GM21390 (cell line): ENCODE results near the gene NUTM2D.
"Not testable (repeated sequence)": the region's sequence is repeated elsewhere in the genome, so short reads cannot be mapped to it uniquely, and the experiment has no call there.

Experiments used
- ATAC-seq: cut with Tn5 transposase; IDR thresholded peaks from one replicate; pipeline ENCODE4 v1.9.1; 2021; ENCODE audit not compliant: unreplicated experiment

NUTM2D gene

DNA sequence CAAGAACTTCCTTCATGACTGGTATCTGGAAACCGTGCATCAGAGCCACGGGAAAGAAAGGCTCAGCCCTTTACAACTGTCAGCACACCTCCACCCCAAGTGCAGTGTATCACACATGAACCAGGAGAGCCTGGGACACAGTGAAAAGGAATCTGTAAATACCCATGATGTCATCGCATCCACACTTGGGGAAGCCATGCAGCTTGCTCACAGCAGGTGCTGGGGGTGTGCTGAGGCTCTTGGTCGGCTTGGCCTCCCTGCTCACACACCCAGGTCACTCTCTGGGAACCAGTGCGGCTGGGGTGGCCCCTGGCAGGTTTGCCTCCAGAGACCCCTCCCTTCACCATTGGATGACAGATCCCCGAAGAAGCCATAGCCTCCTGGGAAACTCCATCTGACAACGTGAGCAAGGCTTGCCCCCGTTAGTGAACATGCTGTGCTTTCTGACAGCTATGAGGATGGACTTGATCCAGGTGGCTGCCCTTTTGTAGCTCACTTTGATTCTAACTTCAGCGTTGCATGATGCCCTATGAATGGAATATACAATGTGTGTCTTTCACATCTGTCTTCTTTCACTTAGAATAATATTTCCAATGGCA, 12.1 kb downstream of the NUTM2D start:
- not testable (repeated sequence) for ATAC-seq

DNA sequence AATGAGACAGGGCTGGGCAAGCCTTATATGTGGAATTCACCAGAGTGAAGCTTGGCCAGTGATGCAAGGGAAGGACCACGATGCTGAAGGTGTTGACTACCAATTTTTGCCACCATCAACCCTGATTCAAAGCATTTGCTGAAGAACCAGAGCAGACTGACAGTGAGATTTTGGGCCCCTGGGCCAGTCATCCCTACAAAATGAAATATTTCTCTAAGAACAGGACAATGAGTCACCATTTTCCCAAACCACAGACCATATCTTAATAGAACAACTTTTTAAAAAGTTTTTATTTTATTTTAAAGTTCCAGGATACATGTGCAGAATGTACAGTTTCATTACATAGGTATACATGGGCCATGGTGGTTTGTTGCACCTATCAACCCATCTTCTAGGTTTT, 16.5 kb downstream of the NUTM2D start:
- ATAC-seq = not testable (repeated sequence)

DNA sequence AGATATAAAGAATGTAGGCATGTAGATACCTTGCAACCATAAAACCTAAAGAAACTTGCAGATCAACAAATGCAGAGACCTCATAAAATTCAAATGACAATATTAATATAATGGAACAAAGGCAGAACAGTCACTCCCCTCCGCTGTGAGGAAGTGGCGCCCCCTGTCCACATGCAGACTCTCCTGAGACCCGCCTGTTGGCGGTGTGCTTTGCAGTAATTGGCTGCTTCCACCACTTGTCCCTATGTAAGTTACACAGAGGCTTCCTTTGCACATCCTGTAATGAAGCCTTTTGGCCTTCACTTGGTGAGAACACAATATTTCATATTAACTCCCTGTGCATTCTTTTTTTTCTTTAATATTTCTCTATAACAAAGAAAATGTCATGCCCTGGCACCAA, 21.6 kb downstream of the NUTM2D start:
- ATAC-seq = not testable (repeated sequence)

DNA sequence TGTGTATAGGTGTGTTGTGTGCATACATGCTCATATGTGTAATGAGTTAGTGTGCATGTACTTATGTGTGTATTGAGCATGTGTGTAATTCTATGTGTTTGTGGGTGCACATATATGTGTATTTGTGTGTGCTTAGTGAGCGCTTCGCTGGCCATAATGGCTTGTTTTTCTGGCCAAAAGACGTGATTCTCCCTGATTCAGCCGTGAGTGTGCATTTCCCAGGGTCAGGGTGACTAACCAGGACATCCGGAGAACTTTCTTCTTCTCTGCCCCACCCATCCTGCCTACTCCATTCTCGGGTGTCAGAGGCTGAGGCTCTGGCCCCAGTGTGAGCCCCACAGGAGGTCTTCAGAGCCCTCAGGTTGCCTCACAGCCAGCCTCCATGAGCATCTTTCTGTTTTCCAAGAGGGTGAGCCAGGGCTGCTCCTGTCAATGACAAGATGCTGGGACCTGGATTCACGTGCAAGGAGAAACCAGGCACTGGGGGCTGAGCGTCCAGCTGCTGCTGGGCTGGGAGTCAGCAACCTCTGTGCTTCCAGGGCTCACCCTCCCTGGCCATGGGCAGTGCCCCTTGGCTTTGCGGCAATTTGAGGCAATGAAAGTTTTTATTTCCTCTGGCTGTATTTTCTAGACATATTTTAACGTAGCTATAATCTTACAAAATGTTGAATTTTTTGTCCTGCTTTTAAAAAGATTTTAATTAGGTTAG, 25.8 kb downstream of the NUTM2D start:
- ATAC-seq = not testable (repeated sequence)

DNA sequence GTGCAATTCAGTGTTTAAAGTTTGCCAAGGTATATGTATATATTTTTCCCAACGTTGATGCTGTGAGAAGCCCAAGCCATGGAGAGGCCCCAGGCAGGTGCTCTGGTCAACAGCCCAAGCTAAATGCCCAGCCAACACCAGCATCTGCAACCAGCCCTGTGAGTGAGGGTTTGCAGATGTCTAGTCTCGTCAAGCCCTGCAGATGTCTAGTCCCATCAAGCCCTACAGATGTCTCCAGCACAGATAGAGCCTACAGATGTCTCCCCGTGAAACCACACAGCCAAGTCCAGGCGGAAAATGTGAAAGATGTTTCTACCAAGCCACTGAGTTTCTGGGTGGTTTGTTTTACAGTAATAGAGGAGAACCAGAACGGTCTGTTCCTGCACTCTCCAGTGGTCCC, 26.7 kb downstream of the NUTM2D start:
- not testable (repeated sequence) for ATAC-seq

DNA sequence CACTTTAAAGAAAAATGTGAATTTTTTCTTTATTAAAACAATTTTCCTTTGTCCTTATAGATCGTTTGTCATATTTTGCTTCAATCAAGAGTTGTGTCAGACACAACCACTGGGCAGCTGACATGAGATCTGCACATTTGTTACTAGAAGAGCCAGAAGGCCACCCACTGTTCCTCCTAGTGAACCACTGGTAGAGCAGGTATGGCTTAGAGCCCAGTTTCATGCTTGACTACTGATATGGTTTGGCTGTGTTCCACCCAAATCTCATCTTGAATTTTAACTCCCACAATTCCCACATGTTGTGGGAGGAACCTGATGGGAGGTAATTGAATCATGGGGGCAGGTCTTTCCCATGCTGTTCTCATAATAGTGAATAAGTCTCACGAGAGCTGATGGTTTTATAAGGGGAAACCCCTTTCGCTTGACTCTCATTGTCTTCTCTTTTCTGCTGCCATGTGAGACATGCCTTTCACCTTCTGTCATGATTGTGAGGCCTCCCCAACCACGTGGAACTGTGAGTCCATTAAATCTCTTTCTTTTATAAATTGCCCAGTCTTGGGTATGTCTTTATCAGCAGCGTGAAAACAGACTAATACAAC, 28.3 kb downstream of the NUTM2D start:
- ATAC-seq = not testable (repeated sequence)

DNA sequence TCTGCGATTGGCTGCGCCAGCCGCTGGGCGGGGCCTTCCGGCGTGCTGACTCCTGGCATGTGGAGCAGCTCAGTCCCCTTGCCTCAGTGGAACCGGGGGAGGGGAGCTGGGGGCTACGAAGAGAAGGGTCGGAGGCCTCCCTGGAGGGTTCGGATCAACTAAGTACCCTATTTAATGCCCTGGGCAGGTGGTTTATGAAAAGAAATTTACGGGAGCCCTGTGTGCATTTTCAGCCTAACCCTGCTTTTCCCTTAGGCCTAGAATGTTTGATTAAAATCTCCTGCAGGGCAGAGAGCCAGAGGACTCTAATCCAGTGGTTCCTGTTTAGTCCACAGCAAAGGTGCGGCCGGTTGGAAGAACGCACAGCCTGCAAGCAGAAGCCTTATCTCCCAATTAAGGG, 33.8 kb downstream of the NUTM2D start:
- ATAC-seq = not testable (repeated sequence)

DNA sequence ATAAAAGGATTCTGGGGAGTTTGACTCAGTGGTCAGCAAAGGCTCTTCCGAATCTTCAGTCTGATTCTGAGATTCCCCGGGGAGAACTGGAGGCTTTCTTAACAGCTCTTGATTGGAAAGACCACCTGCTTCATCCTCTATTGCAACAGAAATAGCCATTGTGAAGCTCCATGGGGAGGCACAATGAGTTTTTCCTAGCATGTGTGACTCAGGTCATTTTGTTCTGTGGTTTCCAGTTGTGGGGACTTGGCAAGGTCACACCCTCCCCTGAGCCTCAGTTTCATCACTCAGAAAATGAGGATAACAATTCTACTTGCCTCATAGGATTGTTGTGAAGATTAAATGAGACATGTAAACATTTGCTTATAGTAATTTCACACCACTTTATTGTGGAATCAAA, 38.7 kb downstream of the NUTM2D start:
- not testable (repeated sequence) for ATAC-seq

DNA sequence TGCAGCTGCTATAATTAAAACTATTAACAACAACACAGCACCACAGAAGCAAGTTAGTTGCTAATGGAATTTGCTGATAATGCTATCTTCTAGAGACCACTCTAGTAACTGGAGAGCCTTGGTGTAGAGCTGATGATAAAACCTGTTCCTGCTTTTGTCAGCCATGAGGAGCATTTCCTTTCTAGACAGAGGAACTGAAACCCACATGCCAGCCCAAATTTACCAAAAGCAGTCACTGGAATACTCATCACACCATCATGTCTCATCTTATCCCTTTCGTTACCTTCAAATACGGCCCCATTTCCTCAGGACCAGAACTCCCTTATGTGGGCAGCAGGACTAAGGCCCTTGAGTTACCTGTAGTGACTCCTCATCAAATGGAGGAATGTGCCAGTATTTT, 40.9 kb downstream of the NUTM2D start:
- not testable (repeated sequence) for ATAC-seq

DNA sequence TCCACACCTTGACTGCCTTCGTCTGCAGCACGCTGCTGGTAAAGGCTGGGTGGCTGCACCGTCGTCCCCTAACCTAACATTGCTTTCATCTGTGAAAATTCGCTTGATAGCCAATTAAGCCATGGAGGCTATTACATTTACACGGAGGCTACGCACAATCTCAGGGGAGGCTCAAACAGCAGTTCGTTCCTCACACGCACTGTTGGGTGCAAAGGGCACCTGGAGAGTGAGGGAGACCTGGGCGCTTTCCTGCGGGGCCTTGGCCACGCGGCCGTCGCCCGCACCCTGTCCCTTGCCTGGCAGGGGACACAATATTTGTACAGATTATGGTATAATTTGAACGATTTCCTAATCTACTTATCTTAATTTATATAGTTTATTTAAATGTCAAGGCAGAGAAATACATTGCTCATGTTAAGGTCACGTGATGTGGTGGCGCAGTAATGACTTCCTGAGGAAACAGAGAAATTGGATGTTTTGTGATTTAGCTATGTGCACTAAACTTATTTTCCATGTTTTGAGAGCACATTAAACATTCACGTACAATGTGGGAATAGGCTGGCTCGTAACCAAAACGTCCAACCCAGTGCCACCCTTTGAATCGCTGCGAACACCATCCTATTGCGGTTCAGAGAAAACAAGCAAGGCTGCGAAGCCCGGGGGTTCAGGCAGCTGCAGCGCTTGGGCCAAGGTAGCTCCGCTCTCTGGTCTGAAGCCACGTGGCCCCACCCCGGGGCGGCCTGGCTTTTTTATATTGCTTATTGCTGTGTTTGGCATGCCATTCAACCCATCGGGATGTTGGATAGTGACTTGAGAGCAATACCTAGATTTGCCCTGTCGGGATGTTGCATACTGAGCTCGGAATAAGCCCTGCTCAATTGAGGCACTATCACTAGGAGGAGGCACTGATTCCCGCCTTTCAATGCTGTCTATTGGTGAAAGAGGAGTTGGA, 50.2 kb downstream of the NUTM2D start:
- ATAC-seq = not testable (repeated sequence)

DNA sequence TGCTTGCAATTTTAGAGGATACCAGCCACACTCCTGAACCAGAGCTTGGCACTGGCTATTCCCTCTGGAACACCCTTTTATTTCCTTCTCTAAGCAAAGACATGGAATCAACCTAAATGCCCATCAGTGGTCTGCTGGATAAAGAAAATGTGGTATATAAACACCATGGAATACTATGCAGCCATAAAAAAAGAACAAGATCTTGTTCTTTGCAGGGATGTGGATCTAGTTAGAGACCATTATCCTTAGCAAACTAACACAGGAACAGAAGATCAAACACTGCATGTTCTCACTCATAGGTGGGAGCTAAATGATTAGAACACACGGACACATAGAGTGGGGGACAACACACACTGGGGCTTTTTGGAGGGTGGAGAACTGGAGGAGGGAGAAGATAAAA, 56.4 kb downstream of the NUTM2D start:
- not testable (repeated sequence) for ATAC-seq
